SK-N-SH (cell line): ENCODE results near the gene GATAD2A. TPM values are rescaled to one million over a fixed set of nuclear protein-coding genes. Genes with fewer than 3 reads are reported as not detected.

Experiments
- CTCF ChIA-PET: fragments of 300-600, 350-600 bp; formaldehyde crosslinking; extraction: SDS; loops from one replicate; lab custom pipeline; 2021; lab: Yijun Ruan, JAX
- POLR2A ChIA-PET: fragments of 350-600 bp; sonication (Branson Sonifier 250); formaldehyde crosslinking; extraction: SDS; loops from one replicate; lab custom pipeline; 2020; ENCODE audit warnings: antibody characterized with exemption, inconsistent platforms; lab: Yijun Ruan, JAX
- DNase-seq: peaks from one replicate; pipeline ENCODE4 v3.0.0; 2012
- H2AFZ ChIP-seq: fragments of 200-600 bp; sonication (generic); 2 replicates; pipeline ENCODE4 v1.8.1; 2016; ENCODE audit warnings: antibody characterized with exemption, mild to moderate bottlenecking, low read depth
- H3F3A ChIP-seq: fragments of 200-600 bp; sonication (generic); replicated peaks from 2 replicates; pipeline ENCODE3; 2016; ENCODE audit warnings: antibody characterized with exemption, mild to moderate bottlenecking; ENCODE audit not compliant: insufficient read depth
- H3K27ac ChIP-seq, 2 experiments: fragments of 200-500 bp in 1 of 2; fragments of 200-600 bp in 1 of 2; sonication (Bioruptor generic) in 1 of 2; sonication (generic), shearing (Covaris generic) in 1 of 2; 2 replicates each; pipeline versions ENCODE4 v1.5.1 to v1.6.1; 2014 to 2016; ENCODE audit warnings: low read depth in 2 of 2, inconsistent platforms in 1 of 2, low read length in 1 of 2, mild to moderate bottlenecking in 1 of 2, mixed read lengths in 1 of 2
- H3K27me3 ChIP-seq: fragments of 200-600 bp; sonication (generic), shearing (Covaris generic); 2 replicates; pipeline ENCODE4 v1.6.1; 2016; ENCODE audit warnings: mixed run types; ENCODE audit not compliant: insufficient read depth
- H3K36me3 ChIP-seq, 2 experiments: fragments of 200-500 bp in 1 of 2; fragments of 200-600 bp in 1 of 2; sonication (Bioruptor generic) in 1 of 2; sonication (generic) in 1 of 2; replicated peaks in 1 of 2; 2 replicates each; pipeline versions ENCODE3 to v1.5.1; 2014 to 2016; ENCODE audit warnings: low read length in 1 of 2, mild to moderate bottlenecking in 1 of 2; ENCODE audit not compliant: insufficient read depth in 2 of 2, control insufficient read depth in 1 of 2
- H3K4me1 ChIP-seq, 2 experiments: fragments of 200-500 bp in 1 of 2; fragments of 200-600 bp in 1 of 2; sonication (Bioruptor generic) in 1 of 2; sonication (generic), shearing (Covaris generic) in 1 of 2; 2 replicates each; pipeline versions ENCODE4 v1.5.1 to v1.6.1; 2014 to 2016; ENCODE audit warnings: low read depth in 1 of 2, low read length in 1 of 2, mixed run types in 1 of 2; ENCODE audit not compliant: insufficient read depth in 2 of 2, control insufficient read depth in 1 of 2
- H3K4me2 ChIP-seq: fragments of 200-600 bp; sonication (generic), shearing (Covaris generic); 2 replicates; pipeline ENCODE4 v1.6.1; 2017; ENCODE audit warnings: mixed run types
- H3K4me3 ChIP-seq, 2 experiments: fragments of 200-500 bp in 1 of 2; fragments of 200-600 bp in 1 of 2; sonication (Bioruptor generic) in 1 of 2; sonication (generic), shearing (Covaris generic) in 1 of 2; 2 replicates each; pipeline versions ENCODE4 v1.5.1 to v1.8.1; 2014 to 2016; ENCODE audit warnings: low read depth in 2 of 2, inconsistent platforms in 1 of 2, low read length in 1 of 2, mild to moderate bottlenecking in 1 of 2, mixed read lengths in 1 of 2, moderate library complexity in 1 of 2
- H3K79me2 ChIP-seq: fragments of 200-600 bp; sonication (generic); 2 replicates; pipeline ENCODE4 v1.8.1; 2017; ENCODE audit warnings: mild to moderate bottlenecking; ENCODE audit not compliant: insufficient read depth
- H3K9ac ChIP-seq: fragments of 200-600 bp; sonication (generic); 2 replicates; pipeline ENCODE4 v1.6.1; 2017; ENCODE audit warnings: mixed run types
- H3K9me2 ChIP-seq: fragments of 200-600 bp; sonication (generic); 2 replicates; pipeline ENCODE4 v1.6.1; 2017; ENCODE audit warnings: mixed run types
- H3K9me3 ChIP-seq: fragments of 200-600 bp; sonication (generic); 2 replicates; pipeline ENCODE4 v1.6.1; 2017; ENCODE audit warnings: mixed run types, mild to moderate bottlenecking, moderate library complexity
- H4K20me1 ChIP-seq: fragments of 200-600 bp; sonication (generic); 2 replicates; pipeline ENCODE4 v1.6.1; 2017; ENCODE audit warnings: mild to moderate bottlenecking, mixed run types; ENCODE audit not compliant: insufficient read depth
- CTCF ChIP-seq: fragments of 200-600 bp; sonication (generic); IDR thresholded peaks from 2 replicates; pipeline ENCODE4 v1.6.1; 2017; ENCODE audit warnings: antibody characterized with exemption, mild to moderate bottlenecking, moderate library complexity
- ELF1 ChIP-seq: IDR thresholded peaks from 2 replicates; pipeline ENCODE4 v1.4.0; 2012
- EP300 ChIP-seq, 2 experiments: IDR thresholded peaks; 2 replicates each; pipeline versions ENCODE4 v1.4.0 to v1.6.1; 2012; ENCODE audit warnings: borderline replicate concordance in 1 of 2, low read depth in 1 of 2, low read length in 1 of 2
- EZH2phosphoT487 ChIP-seq: fragments of 200-600 bp; sonication (generic); IDR thresholded peaks from 2 replicates; pipeline ENCODE4 v1.6.1; 2017; ENCODE audit warnings: low read depth, mixed run types, mild to moderate bottlenecking, antibody characterized with exemption, moderate library complexity, borderline replicate concordance
- FOSL2 ChIP-seq: IDR thresholded peaks from 2 replicates; pipeline ENCODE4 v1.4.0; 2012; ENCODE audit warnings: low read depth, mild to moderate bottlenecking, moderate library complexity, borderline replicate concordance
- FOXJ3 ChIP-seq: sonication (generic); formaldehyde crosslinking; IDR thresholded peaks from 2 replicates; pipeline ENCODE4 v1.5.1; 2020; ENCODE audit warnings: mild to moderate bottlenecking, missing genetic modification reagents
- FOXM1 ChIP-seq: IDR thresholded peaks from 2 replicates; pipeline ENCODE4 v1.4.0; 2012; ENCODE audit warnings: low read depth, mild to moderate bottlenecking
- JUND ChIP-seq: IDR thresholded peaks from 2 replicates; pipeline ENCODE4 v1.4.0; 2012
- MEF2A ChIP-seq: IDR thresholded peaks from 2 replicates; pipeline ENCODE4 v1.4.0; 2012; ENCODE audit warnings: low read depth, borderline replicate concordance
- NRF1 ChIP-seq: IDR thresholded peaks from 2 replicates; pipeline ENCODE4 v1.6.1; 2012; ENCODE audit warnings: low read depth, mild to moderate bottlenecking, low read length
- PBX3 ChIP-seq: IDR thresholded peaks from 2 replicates; pipeline ENCODE4; 2012
- RAD21 ChIP-seq: IDR thresholded peaks from 2 replicates; pipeline ENCODE4 v1.6.1; 2012; ENCODE audit warnings: mild to moderate bottlenecking, low read length
- REST ChIP-seq: IDR thresholded peaks from 2 replicates; pipeline ENCODE4 v1.6.1; 2012; ENCODE audit warnings: mild to moderate bottlenecking, low read depth, low read length, moderate library complexity
- RFX5 ChIP-seq: IDR thresholded peaks from 2 replicates; pipeline ENCODE4 v1.6.1; 2012; ENCODE audit warnings: mild to moderate bottlenecking, improper control_type of control experiment, low read length
- RXRA ChIP-seq: IDR thresholded peaks from 2 replicates; pipeline ENCODE4 v1.4.0; 2012; ENCODE audit warnings: low read depth, mild to moderate bottlenecking, borderline replicate concordance
- SIN3A ChIP-seq: IDR thresholded peaks from 2 replicates; pipeline ENCODE4 v1.6.1; 2012; ENCODE audit warnings: low read depth, mild to moderate bottlenecking, low read length, moderate library complexity, borderline replicate concordance
- SMC3 ChIP-seq: IDR thresholded peaks from 2 replicates; pipeline ENCODE4 v1.6.1; 2012; ENCODE audit warnings: low read depth, low read length, improper control_type of control experiment
- WGBS: methylation state at CpG from one replicate; pipeline ENCODE4 v1.1.6; 2017; ENCODE audit warnings: low lambda C conversion rate; 5-methylcytosine and 5-hydroxymethylcytosine counted together
- polyA plus RNA-seq, 3 experiments: library from polyadenylated mRNA; depleted of rRNA; stranded (reverse); fragments of >200 nt; gene quantifications; 2 replicates each; pipeline ENCODE4 v1.2.3, GENCODE V29; 2012
- TF ChIP-seq, protein P1 (sequence below): IDR thresholded peaks from 2 replicates; pipeline ENCODE4 v1.4.0; 2012; ENCODE audit warnings: low read depth, borderline replicate concordance
- TF ChIP-seq, protein P2 (sequence below): IDR thresholded peaks from 2 replicates; pipeline ENCODE4 v1.4.0; 2012; ENCODE audit warnings: low read depth, borderline replicate concordance
- TF ChIP-seq, protein P3 (sequence below): fragments of 150-350 bp; IDR thresholded peaks from 2 replicates; pipeline ENCODE4 v1.6.1; 2016; ENCODE audit warnings: mild to moderate bottlenecking, low read depth, low read length

Gene GATAD2A
- polyA plus RNA-seq, 1 of the 3 experiments (the other 2 are of a cell fraction) = 36.6 TPM

GRCh38 chr19:19499272-19499995 lies 94.0 kb downstream of the GATAD2A start (continued):
- TF ChIP-seq CTCF (no peak), RFX5 (no peak), JUND (no peak), SMC3 (no peak), ELF1 (no peak), NRF1 (no peak), EP300 (IDR thresholded peaks at IDR 0.05; ENCODE audit: borderline replicate concordance in 1 of 2, low read depth in 1 of 2, low read length in 1 of 2) (no peak)
- TF ChIP-seq, protein P1, sequence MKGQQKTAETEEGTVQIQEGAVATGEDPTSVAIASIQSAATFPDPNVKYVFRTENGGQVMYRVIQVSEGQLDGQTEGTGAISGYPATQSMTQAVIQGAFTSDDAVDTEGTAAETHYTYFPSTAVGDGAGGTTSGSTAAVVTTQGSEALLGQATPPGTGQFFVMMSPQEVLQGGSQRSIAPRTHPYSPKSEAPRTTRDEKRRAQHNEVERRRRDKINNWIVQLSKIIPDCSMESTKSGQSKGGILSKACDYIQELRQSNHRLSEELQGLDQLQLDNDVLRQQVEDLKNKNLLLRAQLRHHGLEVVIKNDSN = no peak
- TF ChIP-seq, protein P2, sequence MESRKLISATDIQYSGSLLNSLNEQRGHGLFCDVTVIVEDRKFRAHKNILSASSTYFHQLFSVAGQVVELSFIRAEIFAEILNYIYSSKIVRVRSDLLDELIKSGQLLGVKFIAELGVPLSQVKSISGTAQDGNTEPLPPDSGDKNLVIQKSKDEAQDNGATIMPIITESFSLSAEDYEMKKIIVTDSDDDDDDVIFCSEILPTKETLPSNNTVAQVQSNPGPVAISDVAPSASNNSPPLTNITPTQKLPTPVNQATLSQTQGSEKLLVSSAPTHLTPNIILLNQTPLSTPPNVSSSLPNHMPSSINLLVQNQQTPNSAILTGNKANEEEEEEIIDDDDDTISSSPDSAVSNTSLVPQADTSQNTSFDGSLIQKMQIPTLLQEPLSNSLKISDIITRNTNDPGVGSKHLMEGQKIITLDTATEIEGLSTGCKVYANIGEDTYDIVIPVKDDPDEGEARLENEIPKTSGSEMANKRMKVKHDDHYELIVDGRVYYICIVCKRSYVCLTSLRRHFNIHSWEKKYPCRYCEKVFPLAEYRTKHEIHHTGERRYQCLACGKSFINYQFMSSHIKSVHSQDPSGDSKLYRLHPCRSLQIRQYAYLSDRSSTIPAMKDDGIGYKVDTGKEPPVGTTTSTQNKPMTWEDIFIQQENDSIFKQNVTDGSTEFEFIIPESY = no peak

DNA sequence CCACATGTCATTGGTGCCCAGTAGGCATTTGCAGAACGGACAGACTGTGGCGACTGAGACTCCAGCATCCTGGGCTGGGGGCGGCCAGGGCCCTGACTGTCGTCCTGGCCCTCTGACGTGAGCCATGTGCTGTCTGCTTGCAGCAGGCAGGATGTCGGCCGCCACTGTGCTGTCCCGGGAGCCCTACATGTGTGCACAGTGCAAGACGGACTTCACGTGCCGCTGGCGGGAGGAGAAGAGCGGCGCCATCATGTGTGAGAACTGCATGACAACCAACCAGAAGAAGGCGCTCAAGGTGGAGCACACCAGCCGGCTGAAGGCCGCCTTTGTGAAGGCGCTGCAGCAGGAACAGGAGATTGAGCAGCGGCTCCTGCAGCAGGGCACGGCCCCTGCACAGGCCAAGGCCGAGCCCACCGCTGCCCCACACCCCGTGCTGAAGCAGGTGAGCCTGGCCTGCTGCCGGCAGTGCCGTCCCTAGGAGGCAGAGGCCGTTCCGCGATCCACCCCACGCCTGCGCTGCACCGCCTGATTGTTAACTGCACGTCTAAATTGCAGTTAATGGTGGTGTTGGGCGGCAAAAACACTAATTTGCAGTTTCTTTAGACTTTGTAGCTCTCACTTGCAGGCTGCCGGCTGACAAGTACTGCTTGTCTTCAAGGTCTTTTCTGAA lies 95.6 kb downstream of the GATAD2A start:
- DNase-seq = no peak
- Histone ChIP-seq H3F3A (no peaks in the 10 kb centered on the region), H3K4me1 (no peaks in the 10 kb centered on the region), H3K9ac (no peak overlapping the region), H3K4me2 (no peak overlapping the region), H3K9me2 (no peaks in the 10 kb centered on the region), H3K4me3 (no peak overlapping the region), H2AFZ (no peak overlapping the region), H3K27me3 (no peaks in the 10 kb centered on the region), H3K9me3 (no peaks in the 10 kb centered on the region), H3K27ac (no peak overlapping the region), H3K79me2 (no peaks in the 10 kb centered on the region), H4K20me1 (no peaks in the 10 kb centered on the region), H3K36me3 (peaks cover 4 to 68% of the 10 kb centered on the region in 2 experiments)
- ChIA-PET POLR2A (no interaction called here), CTCF (interaction anchor here (1.0 kb wide), 1 partner anchor 12 kb away, joined by 4 read pairs; no protein-coding TSS in a partner anchor)
- WGBS = 94% methylated on average over 20 of the region's 34 CpGs
- TF ChIP-seq, protein P3, sequence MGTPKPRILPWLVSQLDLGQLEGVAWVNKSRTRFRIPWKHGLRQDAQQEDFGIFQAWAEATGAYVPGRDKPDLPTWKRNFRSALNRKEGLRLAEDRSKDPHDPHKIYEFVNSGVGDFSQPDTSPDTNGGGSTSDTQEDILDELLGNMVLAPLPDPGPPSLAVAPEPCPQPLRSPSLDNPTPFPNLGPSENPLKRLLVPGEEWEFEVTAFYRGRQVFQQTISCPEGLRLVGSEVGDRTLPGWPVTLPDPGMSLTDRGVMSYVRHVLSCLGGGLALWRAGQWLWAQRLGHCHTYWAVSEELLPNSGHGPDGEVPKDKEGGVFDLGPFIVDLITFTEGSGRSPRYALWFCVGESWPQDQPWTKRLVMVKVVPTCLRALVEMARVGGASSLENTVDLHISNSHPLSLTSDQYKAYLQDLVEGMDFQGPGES = no peak
- TF ChIP-seq SIN3A (no peak), MEF2A (no peak), FOXJ3 (CRISPR knock-in tag) (no peak), RXRA (no peak), REST (no peak), PBX3 (no peak), RAD21 (no peak), EP300 (IDR thresholded peaks at IDR 0.05; ENCODE audit: borderline replicate concordance in 1 of 2, low read depth in 1 of 2, low read length in 1 of 2) (no peak), EZH2phosphoT487 (no peak), FOSL2 (no peak), FOXM1 (no peak), NRF1 (no peak)
